Pancreas (tissue), 10 donors: ENCODE measurements around the gene ZNF322. TPM values are rescaled to one million over a fixed set of nuclear protein-coding genes. Genes with fewer than 3 reads are reported as not detected.

ENCODE experiments used
- ATAC-seq, 4 donors: fragments of 200-7000 bp; cut with Tn5 transposase; one replicate each; pipeline versions ENCODE4 v1.8.0 to v1.9.1; 2020; ENCODE audit warnings: mild to moderate bottlenecking in 4 of 4, moderate library complexity in 4 of 4
- DNase-seq, 6 donors: peaks; one replicate each; pipeline ENCODE4 v3.0.0-alpha.2; 2020
- FAIRE-seq: peaks from 2 replicates; lab custom pipeline; 2012; peaks lifted over from hg19 to GRCh38; lab: Jason Lieb, UNC
- H3K27ac ChIP-seq, 4 donors: fragments of 200-600 bp; sonication (generic); 1 replicate in 3 of 4; 2 replicates in 1 of 4; pipeline versions ENCODE4 v1.5.0 to v1.8.0; 2020
- H3K27me3 ChIP-seq, 4 donors: fragments of 200-600 bp; one replicate each; pipeline ENCODE4 v1.8.0; 2021
- H3K36me3 ChIP-seq, 3 donors: fragments of 200-600 bp; sonication (generic) in 1 of 3; one replicate each; pipeline versions ENCODE4 v1.5.0 to v1.8.0; 2020 to 2021
- H3K4me1 ChIP-seq, 3 donors: fragments of 200-600 bp; one replicate each; pipeline ENCODE4 v1.8.0; 2021
- H3K4me3 ChIP-seq, 4 donors: fragments of 200-600 bp; sonication (generic) in 2 of 4; one replicate each; pipeline versions ENCODE4 v1.5.0 to v1.8.0; 2020 to 2021
- H3K9me3 ChIP-seq, 4 donors: fragments of 200-600 bp; one replicate each; pipeline ENCODE4 v1.8.0; 2021
- CTCF ChIP-seq, 4 donors: fragments of 200-600 bp; sonication (generic) in 3 of 4; IDR thresholded peaks; one replicate each; pipeline versions ENCODE4 v1.5.0 to v1.8.0; 2021; ENCODE audit warnings: antibody characterized with exemption in 4 of 4
- WGBS, 2 donors: extraction: QIAGEN DNeasy Blood & Tissue Kit; methylation state at CpG; one replicate each; pipeline ENCODE4 v1.1.7; 2013; 5-methylcytosine and 5-hydroxymethylcytosine counted together
- intact Hi-C, 3 donors: fragments of 100-400 bp; cut with DNase I; formaldehyde crosslinking; loops; one replicate each; pipeline versions ENCODE4 v1.11.1 to v1.14.2; 2022
- polyA plus RNA-seq, 2 donors: library from polyadenylated mRNA; stranded (reverse); fragments of 200-250 nt; gene quantifications; one replicate each; pipeline ENCODE4 v1.2.3, GENCODE V29; 2013
- total RNA-seq, 6 donors: library from RNA; stranded (reverse); fragmentation: NEBNext Ultra II Directional in 4 of 6; extraction: Animal tissue kit (Norgen Biotek cat#: 25700) in 4 of 6; gene quantifications; one replicate each; pipeline versions ENCODE4 v1.2.1 to v1.2.4, GENCODE V29; 2021 to 2023
- donor health status: healthy with polysubstance abuse.
- donor health status: DM: no; HTN: no; CAD: no; lungs with moderate emphysema.
- donor health status: DM: no; HTN: no; CAD: no.
- donor health status: control.
- donor health status: control.
- donor health status: Bipolar disorder and iron deficiency.
- donor health status: DM: yes; HTN: yes; CAD: no.
- donor health status: DM: no; HTN: no; CAD: no.
- donor health status: DM: no; HTN: no; CAD: no.
- donor health status: DM: yes; HTN: yes; CAD: no.

The ZNF322 gene
- total and polyA plus RNA-seq, 8 donors: 3.7 to 17.0 (median 6.8) TPM

GRCh38 chr6:26588965-26589364 lies 70.6 kb downstream of the ZNF322 start:
- FAIRE-seq: no peak

More at GRCh38 chr6:26588965-26589364, 70.6 kb downstream of the ZNF322 start:
- no peak overlapping the region for H3K4me3 ChIP-seq
- DNase-seq (no peak), ATAC-seq (no peak)
- intact Hi-C loops: no loop called here
- 81 to 91% methylated on average over 21 of the region's 21 CpGs for WGBS, 2 donors
- H3K27ac ChIP-seq: no peak overlapping the region
- no peaks in the 10 kb centered on the region for H3K4me1 ChIP-seq
- no peaks in the 10 kb centered on the region for H3K36me3 ChIP-seq
- no peak for TF ChIP-seq CTCF (IDR thresholded peaks at IDR 0.05)
- H3K9me3 ChIP-seq: no peaks in the 10 kb centered on the region
- peaks cover 0 to 41% (median 7%) of the 10 kb centered on the region in 4 donors for H3K27me3 ChIP-seq

Other genes starting within 250 kb of the ZNF322 start
- 10 to 100 TPM in 1 of 6 donors, 1 to 10 TPM in 5; 1.5 to 15.3 (median 4.6) TPM for gene BTN3A3, start 219.2 kb downstream of the ZNF322 start, total RNA-seq
- gene BTN3A3, start 219.2 kb downstream of the ZNF322 start, polyA plus RNA-seq: 1 to 10 TPM; 4.0 TPM
- 10 to 100 TPM in 1 of 6 donors, 1 to 10 TPM in 5; 3.7 to 10.9 (median 6.5) TPM for gene BTN2A1, start 201.8 kb downstream of the ZNF322 start, total RNA-seq
- gene BTN2A1, start 201.8 kb downstream of the ZNF322 start, polyA plus RNA-seq: 10 to 100 TPM in 1 of 2 donors, 1 to 10 TPM in 1; 8.1 to 15.3 TPM
- gene BTN1A1, start 159.4 kb downstream of the ZNF322 start, total RNA-seq: not detected
- not detected for gene BTN1A1, start 159.4 kb downstream of the ZNF322 start, polyA plus RNA-seq
- gene HMGN4, start 121.4 kb downstream of the ZNF322 start, total RNA-seq: 10 to 100 TPM; 10.8 to 24.2 (median 13.2) TPM
- 10 to 100 TPM in 1 of 2 donors, 1 to 10 TPM in 1; 8.8 to 20.1 TPM for gene HMGN4, start 121.4 kb downstream of the ZNF322 start, polyA plus RNA-seq
- gene ABT1, start 62.8 kb downstream of the ZNF322 start, total RNA-seq: 1 to 10 TPM; 3.5 to 6.9 (median 5.5) TPM
- gene ABT1, start 62.8 kb downstream of the ZNF322 start, polyA plus RNA-seq: 10 to 100 TPM in 1 of 2 donors, 1 to 10 TPM in 1; 5.7 to 10.2 TPM